Stimulated activated naive CD4-positive, alpha-beta T cell (primary cell): Measurements from ENCODE around the gene FXYD6.

Experiments used
- DNase-seq, 6 experiments: peaks; one replicate each; lab custom pipeline; 2025; lab: John Stamatoyannopoulos, UW

The FXYD6 gene

GRCh38 chr11:117830072-117830471 is 46.4 kb downstream of the FXYD6 start:
- DNase-seq, result no peak

GRCh38 chr11:117829369-117829725 is 47.1 kb downstream of the FXYD6 start:
- no peak for DNase-seq

- DNase-seq, result peak in 3 of 6 experiments; percentile 16 to 52 (median 37)
Measured at GRCh38 chr11:117828611-117829368, 47.7 kb downstream of the FXYD6 start.

GRCh38 chr11:117827521-117828511 is 48.6 kb downstream of the FXYD6 start:
- DNase-seq, result peak in 3 of 6 experiments; percentile 14 to 54 (median 35)

- no peak for DNase-seq
Measured at GRCh38 chr11:117826832-117827231, 49.6 kb downstream of the FXYD6 start.

GRCh38 chr11:117826190-117826570 is 50.3 kb downstream of the FXYD6 start:
- no peak for DNase-seq

- no peak for DNase-seq
Measured at GRCh38 chr11:117825538-117826189, 50.8 kb downstream of the FXYD6 start.

- no peak for DNase-seq
Measured at GRCh38 chr11:117824571-117825537, 51.6 kb downstream of the FXYD6 start, which contains the start of gene FXYD2. Gene FXYD2, minus strand, starts transcription at chr11:117824744. Its CDS starts 66 bp downstream, at chr11:117824678.

- DNase-seq, result peak in 1 of 6 experiments; percentile 32
Measured at GRCh38 chr11:117823946-117824420, 52.5 kb downstream of the FXYD6 start.

- DNase-seq, result peak; percentile 19 to 73 (median 56)
Measured at GRCh38 chr11:117823294-117823945, 53.0 kb downstream of the FXYD6 start.

GRCh38 chr11:117822074-117823033 is 54.1 kb downstream of the FXYD6 start:
- peak in 4 of 6 experiments; percentile 38 to 62 (median 47) for DNase-seq

GRCh38 chr11:117821431-117821830 is 55.0 kb downstream of the FXYD6 start:
- DNase-seq, result no peak

- DNase-seq, result no peak
Measured at GRCh38 chr11:117820516-117820915, 55.9 kb downstream of the FXYD6 start.

- DNase-seq, result no peak
Measured at GRCh38 chr11:117820071-117820470, 56.4 kb downstream of the FXYD6 start.

- DNase-seq, result no peak
Measured at GRCh38 chr11:117819096-117820040, 57.1 kb downstream of the FXYD6 start.

GRCh38 chr11:117818041-117818873 is 58.2 kb downstream of the FXYD6 start:
- DNase-seq, result no peak
